ENCODE measurements around the gene TRAF7. TPM values are rescaled to one million over a fixed set of nuclear protein-coding genes. Genes with fewer than 3 reads are reported as not detected.
"Not testable (repeated sequence)": the region's sequence is repeated elsewhere in the genome, so short reads cannot be mapped to it uniquely, and the experiment has no call there.

Gene TRAF7
- total RNA-seq, 1 experiment from 2014 or later, result 153 TPM

GRCh38 chr16:2198283-2198682 lies 42.7 kb downstream of the TRAF7 start:
- Histone ChIP-seq H3K4me3 (ENCODE audit: insufficient read depth, low read depth, low read length) (no peak overlapping the region), H3K27me3 (ENCODE audit: control insufficient read depth, insufficient read depth, low read length) (peaks cover 35% of the 10 kb centered on the region), H3K36me3 (replicated peaks; ENCODE audit: control insufficient read depth, insufficient read depth, low read length) (no peaks in the 10 kb centered on the region)
- no peak for DNase-seq

- Histone ChIP-seq H3K4me3 (ENCODE audit: insufficient read depth, low read depth, low read length) (no peak overlapping the region), H3K36me3 (replicated peaks; ENCODE audit: control insufficient read depth, insufficient read depth, low read length) (no peaks in the 10 kb centered on the region), H3K27me3 (ENCODE audit: control insufficient read depth, insufficient read depth, low read length) (peaks cover 35% of the 10 kb centered on the region)
- DNase-seq, result no peak
Measured at GRCh38 chr16:2199095-2199494, 43.5 kb downstream of the TRAF7 start.

- H3K27me3 ChIP-seq (ENCODE audit: control insufficient read depth, insufficient read depth, low read length), result peaks cover 35% of the 10 kb centered on the region
- no peak for DNase-seq
- H3K4me3 ChIP-seq (ENCODE audit: insufficient read depth, low read depth, low read length), result no peak overlapping the region
- no peaks in the 10 kb centered on the region for H3K36me3 ChIP-seq (replicated peaks; ENCODE audit: control insufficient read depth, insufficient read depth, low read length)
Measured at GRCh38 chr16:2199621-2200139, 44.1 kb downstream of the TRAF7 start.

GRCh38 chr16:2200313-2200712 lies 44.7 kb downstream of the TRAF7 start:
- Histone ChIP-seq H3K4me3 (ENCODE audit: insufficient read depth, low read depth, low read length) (no peak overlapping the region), H3K36me3 (replicated peaks; ENCODE audit: control insufficient read depth, insufficient read depth, low read length) (no peaks in the 10 kb centered on the region), H3K27me3 (ENCODE audit: control insufficient read depth, insufficient read depth, low read length) (peaks cover 31% of the 10 kb centered on the region)
- DNase-seq, result no peak

- not testable (repeated sequence) for DNase-seq
Measured at GRCh38 chr16:2203119-2203688, 47.6 kb downstream of the TRAF7 start.

GRCh38 chr16:2204416-2205103 lies 49.0 kb downstream of the TRAF7 start:
- peak overlapping the region; percentile 92 for H3K4me3 ChIP-seq (ENCODE audit: insufficient read depth, low read depth, low read length)
- no peak for DNase-seq
- peaks cover 3% of the 10 kb centered on the region; the same call in 1 of the 2 replicates for H3K27me3 ChIP-seq (ENCODE audit: control insufficient read depth, insufficient read depth, low read length)
- H3K36me3 ChIP-seq (replicated peaks; ENCODE audit: control insufficient read depth, insufficient read depth, low read length), result peaks cover 13% of the 10 kb centered on the region

More at GRCh38 chr16:2203119-2203688, 47.6 kb downstream of the TRAF7 start:
- peaks cover 11% of the 10 kb centered on the region for H3K27me3 ChIP-seq (ENCODE audit: control insufficient read depth, insufficient read depth, low read length)
- not testable (repeated sequence) for H3K4me3 ChIP-seq (ENCODE audit: insufficient read depth, low read depth, low read length); H3K36me3 ChIP-seq (replicated peaks; ENCODE audit: control insufficient read depth, insufficient read depth, low read length)

GRCh38 chr16:2205104-2205966 lies 49.8 kb downstream of the TRAF7 start, which contains the start of gene MLST8:
MLST8 (plus strand) TSS chr16:2205454; CDS start chr16:2206086, 632 bp downstream.
- Histone ChIP-seq H3K27me3 (ENCODE audit: control insufficient read depth, insufficient read depth, low read length) (no peaks in the 10 kb centered on the region), H3K4me3 (ENCODE audit: insufficient read depth, low read depth, low read length) (peak within 1 kb of the TSS; percentile 92), H3K36me3 (replicated peaks; ENCODE audit: control insufficient read depth, insufficient read depth, low read length) (peaks cover 13% of the 10 kb centered on the region)
- DNase-seq, result peak; percentile 100

GRCh38 chr16:2205967-2206313 lies 50.4 kb downstream of the TRAF7 start:
- H3K4me3 ChIP-seq (ENCODE audit: insufficient read depth, low read depth, low read length), result peak overlapping the region; percentile 92
- peak; percentile 81 for DNase-seq
- H3K36me3 ChIP-seq (replicated peaks; ENCODE audit: control insufficient read depth, insufficient read depth, low read length), result peaks cover 13% of the 10 kb centered on the region
- H3K27me3 ChIP-seq (ENCODE audit: control insufficient read depth, insufficient read depth, low read length), result no peaks in the 10 kb centered on the region

- no peak for DNase-seq
- Histone ChIP-seq H3K36me3 (replicated peaks; ENCODE audit: control insufficient read depth, insufficient read depth, low read length) (peaks cover 13% of the 10 kb centered on the region), H3K27me3 (ENCODE audit: control insufficient read depth, insufficient read depth, low read length) (no peaks in the 10 kb centered on the region), H3K4me3 (ENCODE audit: insufficient read depth, low read depth, low read length) (peak overlapping the region; percentile 92)
Measured at GRCh38 chr16:2206420-2206779, 50.8 kb downstream of the TRAF7 start.

- no peak overlapping the region for H3K4me3 ChIP-seq (ENCODE audit: insufficient read depth, low read depth, low read length)
- no peak for DNase-seq
Measured at GRCh38 chr16:2206780-2207433, 51.3 kb downstream of the TRAF7 start.

GRCh38 chr16:2207872-2208271 lies 52.3 kb downstream of the TRAF7 start:
- no peaks in the 10 kb centered on the region for H3K27me3 ChIP-seq (ENCODE audit: control insufficient read depth, insufficient read depth, low read length)
- no peak for DNase-seq

More at GRCh38 chr16:2206780-2207433, 51.3 kb downstream of the TRAF7 start:
- Histone ChIP-seq H3K27me3 (ENCODE audit: control insufficient read depth, insufficient read depth, low read length) (no peaks in the 10 kb centered on the region), H3K36me3 (replicated peaks; ENCODE audit: control insufficient read depth, insufficient read depth, low read length) (peaks cover 14% of the 10 kb centered on the region)

GRCh38 chr16:2208308-2208707 lies 52.7 kb downstream of the TRAF7 start:
- no peaks in the 10 kb centered on the region for H3K27me3 ChIP-seq (ENCODE audit: control insufficient read depth, insufficient read depth, low read length)
- peaks cover 22% of the 10 kb centered on the region for H3K36me3 ChIP-seq (replicated peaks; ENCODE audit: control insufficient read depth, insufficient read depth, low read length)
- H3K4me3 ChIP-seq (ENCODE audit: insufficient read depth, low read depth, low read length), result no peak overlapping the region
- DNase-seq, result no peak

More at GRCh38 chr16:2207872-2208271, 52.3 kb downstream of the TRAF7 start:
- no peak overlapping the region for H3K4me3 ChIP-seq (ENCODE audit: insufficient read depth, low read depth, low read length)
- H3K36me3 ChIP-seq (replicated peaks; ENCODE audit: control insufficient read depth, insufficient read depth, low read length), result peaks cover 21% of the 10 kb centered on the region

GRCh38 chr16:2208772-2209171 lies 53.2 kb downstream of the TRAF7 start:
- peaks cover 24% of the 10 kb centered on the region for H3K36me3 ChIP-seq (replicated peaks; ENCODE audit: control insufficient read depth, insufficient read depth, low read length)
- H3K27me3 ChIP-seq (ENCODE audit: control insufficient read depth, insufficient read depth, low read length), result no peaks in the 10 kb centered on the region
- no peak overlapping the region for H3K4me3 ChIP-seq (ENCODE audit: insufficient read depth, low read depth, low read length)
- no peak for DNase-seq
